Hepatocyte (in vitro differentiated cells): Measurements from ENCODE around the gene CEP89. TPM values are rescaled to one million over a fixed set of nuclear protein-coding genes. Genes with fewer than 3 reads are reported as not detected.
"Not testable (repeated sequence)": the region's sequence is repeated elsewhere in the genome, so short reads cannot be mapped to it uniquely, and the experiment has no call there.

Experiments used
- DNase-seq: peaks from one replicate; pipeline ENCODE4 v3.0.0-alpha.2; 2016; ENCODE audit warnings: low spot score
- H2AFZ ChIP-seq: fragments of 200-600 bp; sonication (generic); 2 replicates; pipeline ENCODE4 v1.6.0; 2016; ENCODE audit warnings: antibody characterized with exemption, mild to moderate bottlenecking
- H3K27ac ChIP-seq: fragments of 200-600 bp; sonication (generic); 2 replicates; pipeline ENCODE4 v1.5.1; 2016; ENCODE audit warnings: mild to moderate bottlenecking
- H3K27me3 ChIP-seq: fragments of 200-600 bp; sonication (generic); 2 replicates; pipeline ENCODE4 v1.6.1; 2016
- H3K36me3 ChIP-seq: fragments of 200-600 bp; sonication (generic); replicated peaks from 2 replicates; pipeline ENCODE4 v1.5.1; 2016; ENCODE audit warnings: low read depth; ENCODE audit not compliant: insufficient read depth
- H3K4me1 ChIP-seq: fragments of 200-600 bp; sonication (generic); 2 replicates; pipeline ENCODE4 v1.5.1; 2016; ENCODE audit warnings: mild to moderate bottlenecking, moderate library complexity; ENCODE audit not compliant: insufficient read depth
- H3K4me2 ChIP-seq: fragments of 200-600 bp; sonication (generic); 2 replicates; pipeline ENCODE4 v1.6.0; 2016
- H3K4me3 ChIP-seq: fragments of 200-600 bp; sonication (generic); 2 replicates; pipeline ENCODE4 v1.5.1; 2016; ENCODE audit warnings: mild to moderate bottlenecking
- H3K79me2 ChIP-seq: fragments of 200-600 bp; sonication (generic); 2 replicates; pipeline ENCODE4 v1.6.0; 2017; ENCODE audit warnings: mild to moderate bottlenecking
- H3K9me2 ChIP-seq: fragments of 200-600 bp; sonication (generic); replicated peaks from 2 replicates; pipeline ENCODE4 v1.6.0; 2017; ENCODE audit warnings: mild to moderate bottlenecking; ENCODE audit not compliant: insufficient read depth
- H3K9me3 ChIP-seq: fragments of 200-600 bp; sonication (generic); 2 replicates; pipeline ENCODE4 v1.5.1; 2016; ENCODE audit warnings: low read depth, mild to moderate bottlenecking
- H4K20me1 ChIP-seq: fragments of 200-600 bp; sonication (generic); 2 replicates; pipeline ENCODE4 v1.6.0; 2016; ENCODE audit warnings: mild to moderate bottlenecking; ENCODE audit not compliant: insufficient read depth, poor library complexity, severe bottlenecking
- CTCF ChIP-seq: fragments of 200-600 bp; sonication (generic); IDR thresholded peaks from 2 replicates; pipeline ENCODE4 v1.5.1; 2016; ENCODE audit warnings: antibody characterized with exemption, mild to moderate bottlenecking; ENCODE audit not compliant: poor library complexity
- EZH2 ChIP-seq: fragments of 200-600 bp; sonication (generic); IDR thresholded peaks from 2 replicates; pipeline ENCODE4 v1.6.1; 2016; ENCODE audit warnings: antibody characterized with exemption, mild to moderate bottlenecking, borderline replicate concordance
- EZH2phosphoT487 ChIP-seq: fragments of 200-600 bp; sonication (generic); IDR thresholded peaks from one replicate; pipeline ENCODE4 v1.6.1; 2018; ENCODE audit warnings: antibody characterized with exemption, mild to moderate bottlenecking, low read depth, moderate library complexity; ENCODE audit not compliant: unreplicated experiment, severe bottlenecking
- WGBS: methylation state at CpG from one replicate; pipeline ENCODE4 v1.1.6; 2016; ENCODE audit warnings: low lambda C conversion rate; ENCODE audit errors: missing lambda C conversion rate; 5-methylcytosine and 5-hydroxymethylcytosine counted together
- polyA plus RNA-seq: library from polyadenylated mRNA; unstranded; fragments of >200 nt; fragmentation: Nextera tagmentation; extraction: Ambion mirVana; gene quantifications from 2 replicates; pipeline ENCODE4 v1.2.1, GENCODE V29; 2016
- total RNA-seq: library from RNA; depleted of rRNA; stranded (reverse); fragments of >200 nt; gene quantifications from 2 replicates; pipeline ENCODE4 v1.2.3, GENCODE V29; 2014

CEP89 gene
- total and polyA plus RNA-seq, 2 experiments from 2014 or later: 12.1 to 16.4 TPM

GRCh38 chr19:32997716-32998355 lies 26.1 kb upstream of the CEP89 start:
- no peaks in the 10 kb centered on the region for H4K20me1 ChIP-seq
- no peak overlapping the region for H3K4me3 ChIP-seq
- H3K4me2 ChIP-seq: no peak overlapping the region
- no peaks in the 10 kb centered on the region for H3K79me2 ChIP-seq
- H3K27ac ChIP-seq: peak overlapping the region; percentile 63
- no peaks in the 10 kb centered on the region for H3K9me3 ChIP-seq
- no peaks in the 10 kb centered on the region for H3K36me3 ChIP-seq
- no peaks in the 10 kb centered on the region for H3K9me2 ChIP-seq
- TF ChIP-seq EZH2 (no peak), EZH2phosphoT487 (no peak), CTCF (no peak)
- 93% methylated on average over 14 of the region's 14 CpGs for WGBS
- no peaks in the 10 kb centered on the region for H3K27me3 ChIP-seq
- peaks cover 2% of the 10 kb centered on the region for H3K4me1 ChIP-seq
- no peak for DNase-seq
- no peak overlapping the region for H2AFZ ChIP-seq

- H2AFZ ChIP-seq, H3K27me3 ChIP-seq, H3K9me3 ChIP-seq, H3K79me2 ChIP-seq, H4K20me1 ChIP-seq, H3K4me3 ChIP-seq, H3K4me1 ChIP-seq, H3K36me3 ChIP-seq, H3K9me2 ChIP-seq, H3K4me2 ChIP-seq: not testable (repeated sequence)
- H3K27ac ChIP-seq: peak overlapping the region; percentile 63
- peak; percentile 60 for DNase-seq
- 48% methylated on average over 7 of the region's 7 CpGs for WGBS
These were observed 25.3 kb upstream of the CEP89 start for GRCh38 chr19:32997061-32997464.

GRCh38 chr19:32995966-32996365 lies 24.2 kb upstream of the CEP89 start:
- not testable (repeated sequence) for H3K9me3 ChIP-seq, H3K79me2 ChIP-seq, H3K36me3 ChIP-seq, H3K4me2 ChIP-seq, H4K20me1 ChIP-seq, H3K27ac ChIP-seq, H3K9me2 ChIP-seq, DNase-seq, H2AFZ ChIP-seq, H3K4me3 ChIP-seq, H3K4me1 ChIP-seq, H3K27me3 ChIP-seq
- 86% methylated on average over 17 of the region's 17 CpGs for WGBS

GRCh38 chr19:32988724-32989123 lies 17.0 kb upstream of the CEP89 start:
- no peak overlapping the region for H3K4me2 ChIP-seq
- no peak for TF ChIP-seq EZH2
- no peak for TF ChIP-seq CTCF
- TF ChIP-seq EZH2phosphoT487: no peak
- no peaks in the 10 kb centered on the region for H3K9me3 ChIP-seq
- H3K79me2 ChIP-seq: no peaks in the 10 kb centered on the region
- H3K27me3 ChIP-seq: no peaks in the 10 kb centered on the region
- WGBS: 63% methylated on average over 5 of the region's 5 CpGs
- no peaks in the 10 kb centered on the region for H3K9me2 ChIP-seq
- no peak for DNase-seq
- H4K20me1 ChIP-seq: no peaks in the 10 kb centered on the region
- no peak overlapping the region for H3K4me3 ChIP-seq
- H3K36me3 ChIP-seq: no peaks in the 10 kb centered on the region
- no peak overlapping the region for H3K27ac ChIP-seq
- no peaks in the 10 kb centered on the region for H3K4me1 ChIP-seq
- H2AFZ ChIP-seq: no peak overlapping the region

- H3K9me3 ChIP-seq, DNase-seq, H3K27ac ChIP-seq, H3K4me2 ChIP-seq, H3K36me3 ChIP-seq, H2AFZ ChIP-seq, H3K79me2 ChIP-seq, H3K4me3 ChIP-seq, H3K4me1 ChIP-seq, H3K9me2 ChIP-seq, H3K27me3 ChIP-seq, H4K20me1 ChIP-seq: not testable (repeated sequence)
- 97% methylated on average over 5 of the region's 5 CpGs for WGBS
These were observed 16.5 kb upstream of the CEP89 start for GRCh38 chr19:32988254-32988653.

- not testable (repeated sequence) for H3K4me3 ChIP-seq, H3K79me2 ChIP-seq, H3K36me3 ChIP-seq, H2AFZ ChIP-seq, H3K9me3 ChIP-seq, H3K27me3 ChIP-seq, H4K20me1 ChIP-seq, H3K4me1 ChIP-seq, DNase-seq, H3K4me2 ChIP-seq, H3K27ac ChIP-seq, H3K9me2 ChIP-seq
- 93% methylated on average over 6 of the region's 6 CpGs for WGBS
These were observed 10.7 kb upstream of the CEP89 start for GRCh38 chr19:32982488-32982887.

- not testable (repeated sequence) for H2AFZ ChIP-seq, H3K4me1 ChIP-seq, H3K36me3 ChIP-seq, H3K4me2 ChIP-seq, H4K20me1 ChIP-seq, H3K27ac ChIP-seq, DNase-seq, H3K4me3 ChIP-seq, H3K9me2 ChIP-seq, H3K9me3 ChIP-seq, H3K27me3 ChIP-seq, H3K79me2 ChIP-seq
- 92% methylated on average over 7 of the region's 7 CpGs for WGBS
These were observed 8.0 kb upstream of the CEP89 start for GRCh38 chr19:32979807-32980206.
